HS-5 (cell line): ENCODE measurements around the gene SLCO3A1.
"Not testable (repeated sequence)": the region's sequence is repeated elsewhere in the genome, so short reads cannot be mapped to it uniquely, and the experiment has no call there.

Source experiments
- DNase-seq: peaks from one replicate; pipeline ENCODE4 v3.0.0-alpha.2; 2012; ENCODE audit warnings: low read depth

The SLCO3A1 gene

GRCh38 chr15:91940496-91941381 lies 87.2 kb downstream of the SLCO3A1 start:
- DNase-seq = no peak

GRCh38 chr15:91941871-91942658 lies 88.6 kb downstream of the SLCO3A1 start:
- DNase-seq = no peak

GRCh38 chr15:91942720-91943394 lies 89.3 kb downstream of the SLCO3A1 start:
- peak; percentile 46 for DNase-seq

GRCh38 chr15:91944331-91944730 lies 90.8 kb downstream of the SLCO3A1 start:
- no peak for DNase-seq

GRCh38 chr15:91945385-91945784 lies 91.9 kb downstream of the SLCO3A1 start:
- DNase-seq = no peak

- DNase-seq = no peak
Measured at GRCh38 chr15:91946075-91946474, 92.6 kb downstream of the SLCO3A1 start.

- no peak for DNase-seq
Measured at GRCh38 chr15:91946581-91947292, 93.2 kb downstream of the SLCO3A1 start.

GRCh38 chr15:91947293-91947679 lies 93.8 kb downstream of the SLCO3A1 start:
- no peak for DNase-seq

- DNase-seq = peak; percentile 37
Measured at GRCh38 chr15:91947683-91948608, 94.4 kb downstream of the SLCO3A1 start.

GRCh38 chr15:91949361-91949760 lies 95.9 kb downstream of the SLCO3A1 start:
- no peak for DNase-seq

GRCh38 chr15:91950054-91950453 lies 96.5 kb downstream of the SLCO3A1 start:
- no peak for DNase-seq

GRCh38 chr15:91950631-91951329 lies 97.3 kb downstream of the SLCO3A1 start:
- no peak for DNase-seq

GRCh38 chr15:91952216-91952615 lies 98.7 kb downstream of the SLCO3A1 start:
- DNase-seq = no peak

- DNase-seq = no peak
Measured at GRCh38 chr15:91953432-91953831, 99.9 kb downstream of the SLCO3A1 start.

GRCh38 chr15:91954292-91954691 lies 100.8 kb downstream of the SLCO3A1 start:
- DNase-seq = no peak

GRCh38 chr15:91956026-91956723 lies 102.7 kb downstream of the SLCO3A1 start:
- no peak for DNase-seq

GRCh38 chr15:91961357-91961756 lies 107.8 kb downstream of the SLCO3A1 start:
- no peak for DNase-seq

GRCh38 chr15:91963747-91964146 lies 110.2 kb downstream of the SLCO3A1 start:
- not testable (repeated sequence) for DNase-seq

- DNase-seq = peak; percentile 78
Measured at GRCh38 chr15:91965501-91966193, 112.1 kb downstream of the SLCO3A1 start.
